HG03159 (cell line): Measurements from ENCODE around the gene LIX1.
"Not testable (repeated sequence)": the region's sequence is repeated elsewhere in the genome, so short reads cannot be mapped to it uniquely, and the experiment has no call there.

Source experiments
- ATAC-seq: cut with Tn5 transposase; IDR thresholded peaks from one replicate; pipeline ENCODE4 v1.9.1; 2021; ENCODE audit warnings: mild to moderate bottlenecking, moderate library complexity; ENCODE audit not compliant: unreplicated experiment

LIX1 gene

DNA sequence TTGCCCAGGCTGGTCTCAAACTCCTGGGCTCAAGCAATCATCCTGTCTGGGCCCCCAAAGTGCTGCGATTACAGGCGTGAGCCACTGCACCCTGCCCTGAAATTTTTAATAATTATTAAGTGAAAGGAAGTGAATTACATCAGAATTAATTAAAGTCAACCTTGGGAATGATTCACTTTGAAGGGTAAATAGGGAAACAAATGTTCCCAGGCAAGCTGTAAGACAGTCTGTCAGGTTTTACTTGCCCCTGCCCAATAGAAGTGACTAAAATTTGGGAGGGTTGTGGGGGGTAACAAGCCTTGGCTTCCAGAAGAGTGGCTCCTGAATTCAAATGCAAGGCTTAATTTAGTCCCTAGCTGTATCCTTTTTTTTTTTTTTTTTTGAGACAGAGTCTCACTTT is 1.3 kb upstream of the LIX1 start:
- ATAC-seq = no peak

DNA sequence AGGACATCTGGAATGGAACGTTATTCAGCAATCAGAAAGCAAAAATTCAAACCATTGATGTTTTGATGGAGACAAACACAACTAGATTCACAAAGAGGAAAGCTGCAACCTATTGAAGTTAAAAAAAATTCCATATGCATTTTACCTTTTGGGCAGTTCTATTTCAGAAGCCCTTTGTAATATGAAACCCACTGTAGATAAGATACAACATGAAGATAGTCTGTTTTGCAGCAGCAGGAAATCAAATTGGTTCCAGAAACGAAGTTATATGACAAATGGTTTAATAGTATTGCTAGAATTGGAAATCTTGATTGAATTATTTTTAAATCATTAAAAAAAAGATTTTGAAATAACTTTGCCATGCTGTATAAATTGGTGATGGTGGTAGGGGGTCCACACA is 872 bp downstream of the LIX1 start:
- ATAC-seq = no peak

DNA sequence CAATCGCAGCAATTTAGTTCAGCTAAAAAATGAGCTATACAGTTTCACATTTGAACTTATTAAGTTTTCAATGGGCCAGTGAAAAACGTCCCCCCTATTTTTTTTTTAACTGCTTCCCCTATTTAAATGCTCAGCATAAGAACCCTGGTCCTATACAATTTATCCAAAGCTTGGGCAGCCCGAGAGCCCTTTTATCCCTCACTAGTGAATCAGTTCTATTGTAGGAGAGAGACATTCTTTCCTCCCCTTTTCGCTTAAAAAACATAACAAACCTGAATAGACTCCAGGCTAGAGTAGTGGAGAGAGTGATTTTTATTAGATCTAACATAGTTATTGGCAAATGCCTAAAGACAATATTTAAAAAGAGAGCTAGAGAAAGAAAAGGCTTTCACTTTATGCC is 1.4 kb downstream of the LIX1 start:
- ATAC-seq = no peak

DNA sequence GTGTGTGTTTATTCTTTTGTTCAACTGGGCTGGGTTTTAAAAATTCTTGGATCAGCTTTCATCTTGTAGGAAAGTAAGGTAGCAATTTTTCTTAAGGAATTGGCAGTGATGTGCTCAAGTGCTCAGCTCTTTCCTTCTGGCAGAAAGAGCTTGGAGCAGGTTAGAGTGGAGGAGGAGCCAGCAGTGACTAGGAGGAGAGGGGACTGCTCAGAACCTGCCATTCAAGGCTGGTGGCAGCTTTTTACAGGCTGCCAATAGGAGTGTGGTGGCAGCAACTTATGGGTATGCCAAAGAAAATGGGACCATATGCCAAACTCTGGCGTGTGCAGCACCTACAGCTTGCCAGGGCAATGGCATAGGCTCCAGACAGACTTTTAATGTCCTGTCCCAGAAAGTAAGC is 2.2 kb downstream of the LIX1 start:
- ATAC-seq = not testable (repeated sequence)

DNA sequence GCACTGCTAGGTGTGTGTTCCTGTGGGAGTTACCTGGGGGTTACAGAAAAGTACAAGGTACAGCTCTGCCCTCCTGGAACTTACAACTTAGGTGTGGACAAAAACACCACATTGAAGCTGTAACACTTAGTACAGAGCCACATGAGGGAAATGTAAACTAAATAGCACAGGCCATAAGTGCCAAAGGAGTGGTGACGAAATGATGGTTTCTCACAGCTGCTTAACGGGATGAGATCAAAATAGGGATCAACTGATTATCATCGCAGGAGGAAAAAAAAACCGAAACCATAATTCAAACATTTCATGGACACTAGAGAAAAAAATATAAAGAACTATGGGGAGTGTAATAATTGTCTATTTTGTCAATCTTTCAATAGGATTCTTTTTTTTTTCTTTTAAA is 5.9 kb downstream of the LIX1 start:
- ATAC-seq = no peak

DNA sequence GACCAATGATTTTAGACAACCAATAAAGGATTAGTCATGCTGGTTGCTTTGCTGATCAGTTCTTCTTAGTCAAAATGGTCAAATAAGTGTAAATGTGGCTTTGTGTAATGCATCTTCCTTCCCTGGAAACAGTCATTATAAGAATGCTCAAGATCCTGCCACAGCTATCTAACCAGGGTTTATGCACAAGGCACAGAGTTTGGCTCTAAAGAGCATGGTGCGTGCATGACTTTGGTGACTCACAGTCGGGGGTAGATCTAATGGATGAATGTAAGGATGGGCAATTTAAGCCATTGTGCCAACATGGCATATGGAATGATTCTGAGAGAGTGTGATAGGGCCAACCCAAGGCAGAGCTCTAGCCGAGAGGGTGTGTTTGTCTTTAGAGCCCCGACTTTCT is 6.5 kb downstream of the LIX1 start:
- ATAC-seq = no peak

DNA sequence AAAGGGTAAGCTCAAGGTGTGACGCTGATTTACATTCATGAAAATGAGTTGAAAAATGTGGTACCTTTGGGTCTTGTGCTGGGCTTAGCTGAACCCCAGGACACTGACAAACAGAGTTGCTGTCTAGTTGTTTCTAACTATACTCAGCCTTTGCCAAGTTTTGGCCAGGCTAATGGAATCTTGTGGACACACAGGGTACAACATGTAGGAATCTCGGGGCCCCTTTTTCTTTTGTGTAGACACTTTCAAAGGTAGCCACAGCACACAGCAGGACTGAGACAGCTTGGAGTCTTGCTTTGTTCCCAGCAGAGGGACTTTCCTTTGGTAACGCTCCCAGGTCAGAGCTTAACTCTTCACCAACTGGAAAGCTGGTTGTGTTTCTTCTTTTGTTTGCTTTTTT is 7.8 kb downstream of the LIX1 start:
- ATAC-seq = no peak

DNA sequence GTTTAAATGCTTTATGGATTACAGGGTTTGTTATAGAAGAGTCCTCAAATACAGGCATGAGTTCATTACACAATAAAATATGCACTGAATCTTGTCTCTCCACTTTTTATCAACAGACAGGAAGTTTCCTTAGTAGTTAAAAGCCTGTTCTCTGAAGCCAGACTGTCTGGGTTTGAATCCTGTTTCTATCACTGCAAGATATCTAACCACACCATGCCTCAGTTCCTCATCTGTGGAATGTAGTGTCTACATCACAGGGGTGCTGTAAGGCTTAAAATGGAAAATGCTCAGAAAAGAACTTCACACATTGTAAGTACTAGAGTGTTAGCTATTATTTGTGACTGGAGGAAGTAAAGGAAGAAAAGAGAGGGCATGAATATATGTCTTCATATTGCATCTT is 9.3 kb downstream of the LIX1 start:
- ATAC-seq = no peak

DNA sequence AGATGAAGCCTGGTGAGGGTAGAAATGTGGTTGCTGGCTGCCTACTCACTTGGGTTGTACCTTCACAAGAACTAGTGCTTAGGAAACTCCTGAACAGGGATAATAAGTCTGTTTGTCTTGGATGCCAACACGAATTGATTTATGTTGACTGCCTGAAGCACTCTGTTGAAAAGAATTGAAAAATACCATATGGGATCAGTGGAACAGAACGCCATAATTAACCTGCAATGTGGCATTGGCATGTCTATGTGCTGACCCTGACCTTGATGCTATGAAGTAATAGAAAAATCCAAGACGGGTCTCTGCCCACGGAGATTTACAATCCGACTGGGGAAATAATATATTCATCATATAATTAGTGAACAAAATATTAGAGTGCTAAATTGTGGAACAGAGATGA is 10.5 kb downstream of the LIX1 start:
- no peak for ATAC-seq

DNA sequence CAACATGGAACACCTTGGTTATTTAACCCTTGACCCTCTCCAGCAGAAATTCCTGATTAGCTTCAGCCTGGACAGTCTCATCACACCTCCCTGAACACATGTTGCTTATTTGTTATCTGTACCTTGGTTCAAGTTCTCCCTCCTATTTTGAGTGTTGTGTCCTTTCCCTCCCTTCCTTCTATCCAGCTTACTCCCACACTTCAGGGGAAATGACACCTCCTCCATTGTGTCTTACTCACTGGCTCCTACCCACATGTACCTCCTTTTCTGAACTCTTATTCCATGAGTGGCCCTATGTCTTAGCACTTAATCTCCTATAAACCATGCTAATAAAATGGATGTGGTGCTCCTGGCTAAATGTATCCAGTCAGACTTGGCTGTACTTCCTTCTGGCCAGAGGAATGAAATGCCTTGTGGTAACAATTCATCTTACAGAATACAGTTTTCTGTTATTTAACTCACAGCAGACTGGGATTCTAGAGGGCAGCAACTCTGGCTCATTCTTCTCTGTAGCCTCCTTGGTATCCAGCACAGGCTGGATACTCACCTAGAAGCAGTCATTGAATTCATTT is 11.2 kb downstream of the LIX1 start:
- no peak for ATAC-seq

DNA sequence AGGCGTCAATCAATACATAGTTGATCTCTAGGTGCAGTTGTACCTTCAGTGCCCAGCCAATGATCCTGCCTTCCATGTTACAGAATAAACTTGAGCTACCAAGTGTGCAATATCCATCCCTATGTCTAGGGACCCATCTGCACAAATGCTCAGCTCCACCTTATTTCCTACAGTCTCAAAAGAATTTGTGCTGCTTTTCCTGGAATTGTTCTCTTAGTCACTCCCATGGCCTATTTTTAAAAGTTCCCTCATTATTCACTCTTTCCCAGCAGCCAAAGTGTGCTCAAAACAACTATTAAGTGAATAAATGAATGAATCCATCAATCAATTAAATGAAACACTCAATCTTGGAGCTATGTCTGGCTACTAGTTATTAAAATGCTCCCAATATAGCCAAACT is 14.7 kb downstream of the LIX1 start:
- no peak for ATAC-seq

DNA sequence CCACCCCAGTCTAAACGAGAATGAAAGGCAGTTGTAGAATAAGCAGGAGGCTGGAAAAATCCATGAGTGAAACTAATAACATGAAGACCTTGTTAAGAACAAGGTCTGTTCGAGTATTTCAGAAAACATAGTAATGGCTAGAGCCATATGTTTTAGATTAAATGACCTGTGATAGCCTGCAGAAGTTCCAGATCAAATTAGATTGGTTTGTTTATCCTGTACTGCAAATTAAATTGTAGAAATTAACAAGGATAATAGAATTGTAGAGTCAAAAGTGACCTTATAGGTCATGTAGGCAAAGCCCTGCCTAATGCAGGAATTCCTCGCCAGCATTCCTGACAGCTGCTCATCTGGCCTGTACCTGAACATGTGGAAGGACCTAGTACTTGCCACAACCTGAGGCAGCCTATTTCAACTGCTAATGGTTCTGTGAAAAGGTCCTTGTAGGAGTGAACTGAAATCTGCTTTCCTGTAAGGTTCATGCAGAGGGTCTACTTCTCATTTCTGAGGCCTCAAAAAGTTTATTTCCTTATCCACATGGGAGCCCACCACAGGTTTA is 17.2 kb downstream of the LIX1 start:
- ATAC-seq = no peak

DNA sequence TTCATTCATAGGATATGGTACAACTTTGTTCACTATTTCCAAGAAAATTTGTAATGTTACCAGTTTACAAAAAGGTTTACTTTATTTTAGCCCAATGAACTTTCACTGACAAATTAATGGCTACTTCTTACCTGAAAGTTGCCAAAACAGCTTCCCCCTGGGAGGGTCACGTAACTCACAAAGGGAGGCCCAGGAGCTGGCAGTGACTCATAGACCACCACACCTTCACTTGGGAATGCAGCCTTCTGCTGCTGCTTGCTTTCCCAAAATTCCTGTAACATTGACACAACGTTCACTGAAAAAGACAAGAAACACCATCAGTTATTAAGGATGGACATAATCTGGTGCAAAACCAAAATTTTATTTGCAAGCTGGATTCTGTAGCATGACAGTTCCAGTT is 18.1 kb downstream of the LIX1 start:
- no peak for ATAC-seq

DNA sequence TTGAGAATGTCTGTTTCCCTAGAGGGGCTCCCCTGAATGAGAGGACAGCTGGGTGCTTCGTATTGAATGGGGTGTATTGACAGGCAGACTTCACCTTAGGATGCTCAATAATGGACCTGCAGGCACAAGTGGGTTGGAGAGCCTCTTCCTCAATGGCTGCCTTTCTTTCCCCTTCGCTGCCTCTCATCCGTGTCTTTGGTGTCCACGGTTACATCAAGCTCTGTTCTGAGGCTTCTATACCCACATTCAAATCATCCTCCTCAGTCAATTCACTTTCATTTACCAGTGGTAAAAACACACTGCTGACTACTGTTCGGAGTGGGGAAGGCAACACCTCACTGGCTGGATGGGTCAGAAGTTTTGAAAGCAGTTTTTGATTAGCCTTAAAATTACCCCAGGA is 20.6 kb downstream of the LIX1 start:
- no peak for ATAC-seq

DNA sequence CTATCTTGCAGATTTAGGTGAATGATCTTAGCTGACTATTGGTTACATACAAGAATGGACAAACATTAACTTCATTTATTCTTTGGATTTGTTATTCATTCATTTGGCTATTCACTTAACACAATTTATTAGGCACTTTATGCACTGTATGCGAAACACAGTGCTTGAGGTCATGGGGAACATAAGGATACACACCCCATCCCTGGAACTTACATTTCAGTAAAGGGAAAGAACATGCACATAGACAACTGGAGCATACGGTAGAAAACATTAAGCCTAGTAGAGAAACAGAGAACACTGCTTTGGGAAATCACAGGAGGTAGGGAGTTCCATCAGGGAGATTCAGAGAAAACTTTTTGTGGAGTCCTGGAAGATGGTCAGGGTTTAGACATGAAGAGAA is 22.2 kb downstream of the LIX1 start:
- no peak for ATAC-seq

DNA sequence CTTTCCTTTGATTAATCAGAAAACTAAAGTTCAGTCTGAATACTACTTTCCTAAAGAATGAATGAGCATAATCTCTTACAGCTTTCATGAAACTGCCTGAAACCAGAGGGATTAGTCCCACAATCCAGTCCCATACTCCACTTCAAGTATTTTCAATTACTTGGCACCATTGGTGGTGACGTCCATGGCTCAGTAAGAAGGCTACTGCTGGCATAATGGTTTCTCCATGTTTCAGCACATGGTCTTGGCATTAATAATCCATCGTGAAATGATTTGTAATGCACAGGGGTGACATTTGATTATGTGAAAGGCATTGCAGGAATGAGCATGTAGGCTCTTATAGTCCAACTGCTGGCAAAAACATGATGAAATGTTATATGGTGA is 23.4 kb downstream of the LIX1 start:
- ATAC-seq = no peak

DNA sequence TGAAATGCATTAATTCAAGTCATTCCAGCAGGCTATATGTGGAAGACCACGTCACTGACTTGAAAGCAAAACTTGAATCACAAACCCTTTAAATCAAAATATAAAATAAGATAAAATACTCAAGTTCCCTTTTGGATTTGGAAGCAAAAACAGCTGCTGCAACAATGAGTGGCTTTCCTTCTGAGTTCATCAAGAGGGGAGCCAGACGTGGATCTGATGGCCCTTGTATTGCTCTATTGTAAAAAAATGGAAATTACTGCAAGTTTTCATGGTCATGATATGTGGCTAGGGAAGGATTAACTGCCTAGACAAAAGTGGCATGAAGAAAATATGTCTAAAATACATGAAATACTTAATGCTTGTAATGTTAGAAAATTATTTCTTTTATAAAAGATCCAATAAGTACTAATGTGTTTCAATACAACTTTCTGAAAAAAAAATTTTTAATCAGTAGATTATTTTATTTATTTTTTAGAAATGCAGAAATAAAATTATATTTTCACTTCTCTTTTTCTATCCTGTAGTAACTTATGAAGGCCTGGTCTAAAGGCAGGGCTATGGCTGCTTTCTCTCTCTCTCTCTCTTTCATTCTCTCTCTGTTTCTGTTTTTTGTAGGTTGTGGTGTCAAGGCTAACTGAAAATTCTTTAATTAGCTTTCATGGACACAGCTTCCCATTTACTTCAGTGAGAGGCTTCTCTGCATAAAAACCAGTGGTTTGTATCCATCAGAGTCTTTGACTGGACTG is 24.0 kb downstream of the LIX1 start:
- ATAC-seq = peak; percentile 73

DNA sequence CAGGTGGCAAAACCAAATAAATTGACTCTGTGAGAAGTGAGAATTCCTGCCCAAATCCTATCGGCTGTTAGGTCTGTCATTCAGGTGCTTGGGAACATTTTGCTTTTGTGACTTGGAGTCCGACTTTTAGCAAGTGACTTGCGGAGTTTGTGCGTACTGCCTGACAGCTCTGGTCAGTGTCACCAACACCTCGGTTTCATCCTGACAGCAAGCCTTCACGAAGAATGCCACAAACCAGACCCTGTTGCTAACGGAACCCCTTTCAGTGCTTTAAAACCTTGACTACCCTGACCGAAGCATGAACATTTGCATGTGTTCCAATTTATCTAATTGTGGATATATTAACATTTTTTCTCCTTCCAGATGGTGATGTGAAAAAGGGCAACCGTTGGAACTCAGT is 26.5 kb downstream of the LIX1 start:
- ATAC-seq = no peak

DNA sequence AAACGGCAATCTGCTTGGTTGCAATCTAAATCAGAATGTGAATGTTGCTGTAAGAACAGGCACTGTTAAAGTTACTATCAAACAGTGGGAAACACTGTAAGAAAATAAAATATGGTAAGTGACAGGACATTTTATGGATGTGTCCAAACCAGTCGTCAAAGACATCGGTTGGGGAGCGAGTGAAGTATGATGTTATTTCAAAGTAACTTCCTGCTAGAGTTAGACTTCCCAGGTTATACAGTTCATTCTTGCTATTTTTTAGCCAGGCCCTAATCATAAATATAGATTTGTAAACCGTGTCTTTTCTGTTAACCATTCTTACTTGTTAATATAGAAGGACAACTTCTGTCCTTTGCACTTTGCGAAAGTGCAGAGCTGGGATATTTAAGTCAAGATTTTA is 30.2 kb downstream of the LIX1 start:
- no peak for ATAC-seq

DNA sequence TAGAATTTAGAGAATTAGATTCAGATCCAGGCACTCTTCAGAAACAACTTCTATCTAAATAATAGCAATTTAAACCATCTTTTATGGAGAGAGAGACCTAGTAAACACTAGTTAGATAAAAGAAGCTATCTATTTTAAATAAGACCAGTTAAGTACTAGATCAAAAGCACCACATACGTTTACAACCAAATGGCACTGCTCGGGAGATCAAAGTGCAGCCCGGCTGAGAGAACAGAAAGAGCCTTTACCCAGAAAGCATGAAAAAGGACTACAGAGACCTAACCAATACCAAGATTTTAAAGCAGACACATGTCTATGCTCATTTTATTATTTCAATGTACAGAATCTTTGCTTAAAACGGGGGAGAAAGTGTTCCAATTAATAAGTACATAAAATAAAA is 30.8 kb downstream of the LIX1 start:
- ATAC-seq = no peak

DNA sequence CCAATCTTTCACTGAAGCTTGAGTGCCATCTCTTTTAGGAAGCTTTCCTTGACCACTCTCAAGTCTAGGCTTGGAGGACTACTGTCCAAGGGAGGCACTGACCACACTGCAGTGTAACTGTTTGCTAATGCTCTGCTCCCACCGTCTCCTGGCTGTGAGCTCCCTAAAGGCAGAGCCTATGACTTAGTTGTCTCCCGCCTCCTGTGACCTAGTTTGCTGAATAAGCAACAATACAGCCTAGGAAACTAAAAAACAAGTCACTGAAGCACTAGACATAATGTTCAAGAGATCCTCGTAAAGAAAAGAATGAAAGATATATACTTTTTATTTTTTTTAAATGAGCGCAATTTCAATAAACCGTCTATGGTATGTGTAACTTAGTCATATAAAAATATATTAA is 31.4 kb downstream of the LIX1 start:
- no peak for ATAC-seq

DNA sequence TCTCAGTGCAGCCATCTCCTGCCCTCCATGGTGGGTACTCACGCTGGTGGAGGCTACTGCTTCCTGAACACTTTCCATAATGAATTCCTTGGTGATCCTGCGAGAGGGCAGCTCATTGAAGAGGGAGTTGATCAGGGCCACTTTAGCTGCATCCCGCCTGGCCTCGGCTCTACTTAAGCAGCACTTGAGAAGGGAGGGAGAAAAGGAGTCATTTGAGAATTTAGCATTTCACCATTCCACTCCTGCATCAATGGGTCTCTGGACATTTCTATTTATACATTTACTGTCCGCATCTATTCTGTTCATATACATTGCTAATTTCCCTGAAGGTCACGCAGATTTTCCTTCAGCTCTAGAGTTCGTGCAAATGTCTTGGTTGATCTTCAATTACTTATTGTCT is 35.1 kb downstream of the LIX1 start:
- no peak for ATAC-seq

DNA sequence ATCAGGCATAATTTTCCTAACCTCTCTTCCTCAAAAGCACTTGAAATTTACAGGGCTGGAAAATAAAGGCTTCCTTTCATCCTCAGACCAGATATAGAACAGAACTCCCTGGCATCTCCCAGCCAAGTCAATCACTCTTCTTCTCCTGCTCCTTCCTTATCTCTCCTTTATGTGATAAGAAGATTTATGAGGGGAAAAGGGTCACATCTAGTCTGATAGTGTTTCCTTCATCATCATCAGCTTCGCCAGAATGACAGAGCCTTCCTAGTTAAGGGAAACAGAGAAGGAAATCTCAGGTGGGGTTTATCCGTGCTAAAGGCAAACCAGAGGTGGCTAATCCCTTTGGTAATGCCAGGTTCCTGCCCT is 36.2 kb downstream of the LIX1 start:
- ATAC-seq = no peak
